Renal pelvis (tissue), 4 donors: ENCODE measurements around the gene EMILIN2. TPM values are rescaled to one million over a fixed set of nuclear protein-coding genes. Genes with fewer than 3 reads are reported as not detected.

ENCODE experiments used
- DNase-seq: peaks from one replicate; pipeline ENCODE4 v3.0.0-alpha.2; 2013
- polyA plus RNA-seq, 3 donors: library from polyadenylated mRNA; unstranded; fragments of 120-200 nt; gene quantifications; one replicate each; pipeline ENCODE4 v1.2.1, GENCODE V29; 2013; ENCODE audit not compliant: insufficient read length in 3 of 3

The EMILIN2 gene
- polyA plus RNA-seq, 3 donors, result 9.3 to 40.9 (median 14.5) TPM

DNA sequence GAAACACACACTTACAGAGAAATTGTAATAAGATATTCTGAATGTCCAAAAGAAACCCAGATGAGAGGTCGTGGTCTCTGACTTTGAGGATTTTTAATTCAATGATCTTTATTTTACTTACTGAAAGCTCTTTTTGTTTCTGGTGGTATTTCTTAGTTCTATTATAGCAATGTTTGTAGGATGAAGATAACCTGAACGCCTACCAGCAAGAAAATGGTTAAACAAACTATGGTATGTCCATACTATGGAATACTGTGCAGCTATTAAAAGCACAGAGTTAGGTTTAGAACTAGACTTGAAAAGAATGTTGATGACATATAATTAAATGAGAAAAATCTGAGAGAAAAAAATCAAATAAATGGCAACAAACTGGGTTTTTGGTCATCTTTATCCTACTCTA, 105.8 kb downstream of the EMILIN2 start:
- DNase-seq, result no peak

DNA sequence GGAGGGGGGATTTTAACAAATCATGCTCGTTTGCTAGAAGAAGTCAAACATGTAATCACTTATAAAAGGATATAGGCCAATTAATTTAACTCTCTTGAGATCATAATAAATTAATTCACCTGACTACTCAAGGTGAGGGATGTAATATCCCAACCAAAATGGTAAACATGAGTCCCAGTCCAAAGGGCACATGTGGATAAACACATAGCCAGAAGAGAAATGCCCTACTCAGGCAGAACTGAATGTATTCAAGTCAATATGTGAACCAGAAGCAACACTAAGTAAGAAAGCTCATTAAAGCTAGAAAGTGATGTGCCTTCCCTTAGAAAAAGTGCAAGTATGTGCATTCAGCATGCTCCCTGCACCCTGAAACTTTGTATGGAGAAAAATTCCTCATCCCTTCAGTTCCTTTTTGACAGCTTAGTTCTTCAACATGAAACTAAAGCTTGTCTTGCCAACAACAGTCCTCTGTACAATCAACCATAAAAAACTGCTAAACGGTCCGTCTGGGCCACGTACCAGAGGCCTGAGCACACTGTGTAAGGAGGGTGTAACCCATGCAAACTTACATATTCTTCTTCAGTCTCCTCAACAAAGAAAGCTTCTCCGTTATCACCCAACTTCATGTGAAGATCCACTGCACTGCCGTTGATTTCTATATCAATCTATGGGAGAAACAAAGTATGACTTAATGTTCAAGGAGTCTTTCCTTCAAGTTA, 107.3 kb downstream of the EMILIN2 start:
- no peak for DNase-seq

DNA sequence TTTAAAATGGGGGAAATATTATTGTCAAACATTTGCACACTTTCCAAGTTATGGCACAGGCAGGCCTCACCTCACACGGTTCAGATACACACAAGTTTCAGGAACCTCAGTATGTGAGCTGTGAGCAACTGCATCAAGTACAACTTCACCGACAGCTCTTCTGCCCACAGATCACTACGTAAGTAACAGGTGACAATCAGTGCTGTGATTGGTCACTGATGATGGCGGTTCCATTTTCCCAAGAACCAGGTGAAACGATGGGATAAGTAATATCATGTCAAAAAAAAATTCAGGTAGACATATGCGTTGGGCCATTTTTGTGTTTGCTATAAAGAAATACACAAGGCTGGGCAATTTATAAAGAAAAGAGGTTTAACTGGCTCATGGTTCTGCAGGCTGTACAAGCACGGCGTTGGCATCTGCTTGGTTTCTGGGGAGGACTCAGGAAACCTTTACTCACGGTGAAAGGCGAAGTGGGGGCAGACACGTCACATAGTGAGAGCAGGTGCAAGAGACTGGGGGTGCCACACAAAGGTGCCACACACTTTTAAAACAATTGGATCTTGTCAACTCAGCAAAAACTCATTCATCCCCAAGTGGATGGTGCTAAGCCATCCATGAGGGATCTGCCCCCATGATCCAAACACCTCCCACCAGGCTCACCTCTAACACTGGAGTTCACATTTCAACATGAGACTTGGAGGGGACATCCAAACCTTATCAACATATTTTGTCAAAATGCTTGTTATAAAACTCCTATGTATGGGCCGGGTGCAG, 108.3 kb downstream of the EMILIN2 start:
- DNase-seq, result no peak

DNA sequence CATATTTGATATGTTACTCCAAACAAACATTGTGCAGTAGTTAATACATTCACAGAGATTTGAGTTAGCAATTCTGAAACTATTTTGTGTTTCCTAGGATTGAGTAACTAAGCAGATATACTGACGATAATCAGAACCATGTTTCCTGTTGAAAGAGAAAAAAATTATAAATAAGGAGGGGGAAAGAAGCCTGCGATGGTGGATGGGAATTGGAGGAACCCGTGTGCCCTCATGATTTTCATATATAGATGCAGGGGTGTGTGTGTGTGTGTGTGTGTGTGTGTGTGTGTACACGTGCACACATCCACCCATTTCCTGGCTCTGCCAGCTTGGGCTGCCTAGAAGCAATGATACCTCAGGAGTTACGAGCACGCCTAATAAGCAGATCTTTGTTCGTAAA, 109.2 kb downstream of the EMILIN2 start:
- no peak for DNase-seq

DNA sequence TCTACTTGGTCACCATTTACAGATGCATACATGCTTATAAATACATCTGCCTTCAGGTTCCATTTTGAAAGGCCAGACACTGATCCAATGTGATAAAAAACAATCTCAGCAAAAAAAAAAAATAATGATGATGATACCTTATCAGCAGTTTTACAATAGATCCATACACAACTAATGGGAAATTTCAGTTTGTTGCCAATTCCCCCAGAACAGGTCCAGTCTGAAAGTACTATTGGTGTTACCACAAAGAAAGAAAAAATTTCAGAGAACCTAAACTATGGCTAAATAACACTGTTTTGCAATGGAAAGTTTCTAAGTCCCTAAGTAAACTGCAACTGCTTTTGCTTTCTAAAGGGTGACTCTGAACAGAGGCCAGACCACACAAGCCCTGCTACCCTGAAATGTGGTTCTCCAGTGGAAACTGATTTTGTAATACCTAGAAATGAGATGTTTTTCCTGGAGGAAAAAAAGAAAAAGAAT, 112.1 kb downstream of the EMILIN2 start:
- no peak for DNase-seq

DNA sequence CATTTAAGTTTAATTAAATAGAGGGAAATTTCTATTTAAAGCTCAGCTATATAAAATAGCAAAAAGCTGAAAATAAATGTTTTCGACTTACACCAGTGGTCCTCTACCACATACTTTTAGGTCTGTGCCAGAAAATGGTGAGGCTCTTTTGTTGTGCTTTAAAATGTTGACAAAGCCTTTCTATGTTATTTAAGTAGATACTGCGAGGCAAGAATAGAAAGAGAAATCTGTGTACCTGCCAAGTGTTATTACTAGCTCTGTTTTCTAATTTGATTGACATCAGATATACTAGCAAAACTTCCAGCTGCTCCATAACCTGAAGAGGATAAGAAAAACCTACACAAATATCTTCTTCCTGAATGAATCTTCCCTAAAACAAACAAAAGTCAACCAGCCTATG, 112.5 kb downstream of the EMILIN2 start:
- DNase-seq, result no peak

DNA sequence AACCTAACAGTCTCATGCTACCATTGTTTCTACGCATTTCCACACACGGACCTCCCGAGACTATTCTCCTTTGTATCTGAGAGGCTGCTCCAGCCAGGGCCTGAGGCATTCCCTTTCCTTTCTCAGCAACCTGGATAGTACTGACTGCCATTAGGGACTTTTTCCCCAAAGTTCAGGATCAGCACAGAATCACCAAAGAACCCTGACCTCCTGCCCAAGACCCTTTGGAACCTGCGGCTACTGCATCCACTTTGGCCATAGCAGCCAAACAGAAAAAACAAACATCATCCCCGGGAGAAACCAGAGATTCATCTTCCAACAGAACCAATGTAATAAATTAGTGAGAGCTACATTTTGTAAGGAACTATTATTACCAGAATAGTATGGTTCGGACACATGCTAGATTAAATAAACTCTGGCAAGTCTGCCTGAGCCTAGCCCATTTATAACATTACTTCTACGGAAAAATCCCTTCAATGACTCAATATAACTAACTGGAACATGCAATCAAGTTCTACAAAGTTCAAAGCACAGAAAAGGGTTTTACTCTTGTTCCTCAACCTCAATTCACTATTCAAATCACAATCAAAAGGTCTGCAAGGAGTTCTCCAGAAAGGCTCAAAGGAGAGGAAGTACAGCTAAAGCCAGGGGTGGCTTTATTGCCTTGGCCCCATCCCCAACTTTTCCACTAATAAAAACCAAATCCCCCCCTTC, 114.3 kb downstream of the EMILIN2 start:
- no peak for DNase-seq

DNA sequence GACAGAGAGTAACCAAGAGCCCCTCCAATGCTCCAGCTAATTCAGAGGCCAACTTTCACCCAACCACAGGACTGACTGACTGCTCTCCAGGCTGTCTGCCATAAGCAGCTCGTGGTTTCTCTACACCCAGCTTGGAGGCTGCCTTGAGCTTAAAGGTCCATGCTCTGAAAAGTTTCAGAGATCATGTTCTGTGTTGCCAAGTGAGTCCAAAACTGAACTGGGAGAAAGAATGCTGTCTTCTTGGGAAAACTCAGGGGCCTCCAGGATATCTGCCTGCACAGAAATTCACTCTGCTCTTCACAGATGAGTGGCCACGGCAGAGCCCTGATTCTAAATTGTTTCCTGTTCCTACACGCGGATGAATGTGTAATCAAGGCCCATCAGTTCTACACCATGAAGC, 115.0 kb downstream of the EMILIN2 start:
- DNase-seq, result peak; percentile 66

DNA sequence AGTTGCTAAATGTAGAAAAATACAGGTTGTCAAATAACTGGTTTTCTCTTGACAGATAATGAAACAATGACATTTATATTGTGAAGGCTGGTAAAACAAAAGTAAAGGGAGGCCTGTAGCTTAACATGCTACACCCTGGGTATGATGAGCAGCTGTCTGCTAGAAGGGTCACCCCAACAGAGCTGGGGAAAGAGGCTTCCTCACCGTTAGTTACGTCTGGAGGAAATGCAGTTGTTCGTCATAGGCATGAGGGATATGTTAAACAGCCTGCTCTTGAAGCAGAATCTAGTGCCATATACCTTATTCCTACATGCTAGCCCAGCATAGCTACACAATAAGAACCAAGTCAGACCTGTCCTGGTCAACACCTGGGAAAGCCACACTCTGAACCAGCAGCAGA, 116.2 kb downstream of the EMILIN2 start:
- DNase-seq, result no peak

DNA sequence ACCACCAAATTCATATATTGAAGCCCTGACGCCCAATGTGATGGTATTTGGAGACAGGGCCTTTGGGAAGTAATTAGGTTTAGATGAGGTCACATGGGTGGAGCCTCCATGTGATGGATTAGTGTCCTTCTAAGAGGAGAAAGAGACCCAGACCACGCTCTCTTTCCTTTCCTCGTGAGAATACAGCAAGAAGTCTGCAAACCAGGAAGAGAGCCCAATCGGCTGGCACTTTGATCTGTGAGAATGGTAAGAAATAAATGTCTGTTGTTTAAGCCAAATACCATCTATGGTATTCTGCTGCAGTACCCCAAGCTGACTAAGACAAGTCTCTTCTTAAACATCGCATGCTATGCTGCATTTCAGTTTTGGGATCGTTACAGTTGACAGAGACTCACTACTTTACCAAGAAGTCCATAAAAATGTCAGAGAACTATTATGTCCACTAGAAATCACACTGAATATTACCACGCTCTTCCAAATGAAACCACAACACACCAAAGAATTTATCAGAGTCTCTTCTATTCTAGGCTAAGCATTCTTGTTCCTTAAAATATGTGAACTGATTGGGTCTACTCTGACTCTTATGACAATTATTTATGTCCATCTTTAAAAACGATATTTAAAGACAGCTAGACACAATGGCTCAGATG, 117.7 kb downstream of the EMILIN2 start:
- no peak for DNase-seq

Other genes with a start within 250 kb of the EMILIN2 start
- 10 to 100 TPM; 55.0 to 78.4 (median 64.7) TPM for gene SMCHD1, start 191.3 kb upstream of the EMILIN2 start, polyA plus RNA-seq
- gene LPIN2, start 166.1 kb downstream of the EMILIN2 start, polyA plus RNA-seq, result 10 to 100 TPM; 33.4 to 43.4 (median 33.7) TPM